Measurements from ENCODE around the gene EEF1AKMT4. TPM values are rescaled to one million over a fixed set of nuclear protein-coding genes. Genes with fewer than 3 reads are reported as not detected.

The EEF1AKMT4 gene
- total RNA-seq, 1 donor from 2014 or later: 3.9 TPM

DNA sequence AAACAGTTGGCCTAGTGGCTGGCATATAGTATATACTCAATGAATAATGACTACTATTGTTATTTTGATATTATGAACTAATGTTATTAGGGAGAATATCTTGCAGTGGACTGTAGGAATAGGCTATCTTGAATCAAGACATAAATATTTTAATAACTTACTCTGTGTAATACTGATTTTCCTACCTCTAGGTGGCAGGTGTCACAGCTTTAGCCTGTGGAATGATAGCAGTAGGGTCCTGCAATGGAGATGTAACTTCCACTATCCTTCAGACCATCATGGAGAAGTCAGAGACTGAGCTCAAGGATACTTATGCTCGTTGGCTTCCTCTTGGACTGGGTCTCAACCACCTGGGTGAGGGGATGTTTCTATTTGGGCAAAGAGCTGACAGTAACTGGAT is 56.1 kb downstream of the EEF1AKMT4 start:
- H3K4me3 Mint-ChIP-seq (ENCODE audit: low read depth): no peak overlapping the region
- peaks cover 46% of the 10 kb centered on the region for H3K36me3 Mint-ChIP-seq (ENCODE audit: insufficient read depth)
- H3K27ac Mint-ChIP-seq: no peak overlapping the region
- TF ChIP-seq, protein P1, sequence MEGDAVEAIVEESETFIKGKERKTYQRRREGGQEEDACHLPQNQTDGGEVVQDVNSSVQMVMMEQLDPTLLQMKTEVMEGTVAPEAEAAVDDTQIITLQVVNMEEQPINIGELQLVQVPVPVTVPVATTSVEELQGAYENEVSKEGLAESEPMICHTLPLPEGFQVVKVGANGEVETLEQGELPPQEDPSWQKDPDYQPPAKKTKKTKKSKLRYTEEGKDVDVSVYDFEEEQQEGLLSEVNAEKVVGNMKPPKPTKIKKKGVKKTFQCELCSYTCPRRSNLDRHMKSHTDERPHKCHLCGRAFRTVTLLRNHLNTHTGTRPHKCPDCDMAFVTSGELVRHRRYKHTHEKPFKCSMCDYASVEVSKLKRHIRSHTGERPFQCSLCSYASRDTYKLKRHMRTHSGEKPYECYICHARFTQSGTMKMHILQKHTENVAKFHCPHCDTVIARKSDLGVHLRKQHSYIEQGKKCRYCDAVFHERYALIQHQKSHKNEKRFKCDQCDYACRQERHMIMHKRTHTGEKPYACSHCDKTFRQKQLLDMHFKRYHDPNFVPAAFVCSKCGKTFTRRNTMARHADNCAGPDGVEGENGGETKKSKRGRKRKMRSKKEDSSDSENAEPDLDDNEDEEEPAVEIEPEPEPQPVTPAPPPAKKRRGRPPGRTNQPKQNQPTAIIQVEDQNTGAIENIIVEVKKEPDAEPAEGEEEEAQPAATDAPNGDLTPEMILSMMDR (IDR thresholded peaks at IDR 0.05; ENCODE audit: unreplicated experiment): peak; percentile 50
- H3K4me1 Mint-ChIP-seq (ENCODE audit: low read depth): peaks cover under 1% of the 10 kb centered on the region
- H3K27me3 Mint-ChIP-seq: no peaks in the 10 kb centered on the region
- H3K9me3 Mint-ChIP-seq (ENCODE audit: low read depth): no peaks in the 10 kb centered on the region
- no peak for DNase-seq (ENCODE audit: low spot score, unreplicated experiment)

DNA sequence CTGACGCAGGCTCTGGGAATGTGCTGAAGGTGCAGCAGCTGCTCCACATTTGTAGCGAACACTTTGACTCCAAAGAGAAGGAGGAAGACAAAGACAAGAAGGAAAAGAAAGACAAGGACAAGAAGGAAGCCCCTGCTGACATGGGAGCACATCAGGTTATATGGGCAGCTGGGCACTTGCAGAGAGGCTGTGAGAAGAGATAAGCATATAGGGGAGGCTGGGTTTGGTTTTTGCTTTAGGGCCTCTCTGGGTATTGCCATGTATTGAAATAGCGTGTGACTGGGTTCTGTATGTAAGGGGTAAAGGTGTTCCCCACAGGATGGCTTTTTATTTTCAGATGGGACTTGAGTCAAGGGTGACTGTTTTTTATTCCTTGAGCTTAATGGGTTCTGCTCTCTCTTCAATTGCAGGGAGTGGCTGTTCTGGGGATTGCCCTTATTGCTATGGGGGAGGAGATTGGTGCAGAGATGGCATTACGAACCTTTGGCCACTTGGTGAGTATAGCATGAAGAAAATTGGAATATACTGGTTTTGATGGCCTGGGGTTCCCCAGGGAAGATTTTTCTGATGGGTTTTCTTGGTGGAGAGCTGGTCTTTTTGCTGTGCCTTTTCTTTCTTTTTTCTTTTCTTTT is 57.0 kb downstream of the EEF1AKMT4 start:
- TF ChIP-seq, protein P1 (IDR thresholded peaks at IDR 0.05; ENCODE audit: unreplicated experiment): no peak
- H3K9me3 Mint-ChIP-seq (ENCODE audit: low read depth): no peaks in the 10 kb centered on the region
- H3K4me3 Mint-ChIP-seq (ENCODE audit: low read depth): no peak overlapping the region
- H3K4me1 Mint-ChIP-seq (ENCODE audit: low read depth): no peaks in the 10 kb centered on the region
- DNase-seq (ENCODE audit: low spot score, unreplicated experiment): no peak
- no peaks in the 10 kb centered on the region for H3K27me3 Mint-ChIP-seq
- H3K27ac Mint-ChIP-seq: no peak overlapping the region
- H3K36me3 Mint-ChIP-seq (ENCODE audit: insufficient read depth): peaks cover 44% of the 10 kb centered on the region

DNA sequence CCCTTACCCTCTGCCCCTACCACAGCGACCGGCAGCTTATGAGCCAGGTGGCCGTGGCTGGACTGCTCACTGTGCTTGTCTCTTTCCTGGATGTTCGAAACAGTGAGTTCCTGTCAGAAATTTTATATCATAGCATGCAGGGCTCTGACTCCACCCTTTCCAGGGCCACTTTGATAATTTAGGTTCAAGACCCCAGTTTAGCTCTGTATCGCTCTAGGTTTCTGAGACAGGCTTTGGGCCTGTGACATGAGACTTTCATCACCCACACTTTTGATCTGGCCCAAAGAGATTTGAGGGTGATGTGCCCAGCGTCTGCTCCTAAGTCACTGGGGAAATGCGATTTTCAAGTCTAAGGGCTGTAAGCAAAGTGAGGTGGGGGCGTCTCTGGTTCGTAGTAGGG is 58.4 kb downstream of the EEF1AKMT4 start:
- H3K4me1 Mint-ChIP-seq (ENCODE audit: low read depth): no peaks in the 10 kb centered on the region
- no peak for DNase-seq (ENCODE audit: low spot score, unreplicated experiment)
- no peaks in the 10 kb centered on the region for H3K9me3 Mint-ChIP-seq (ENCODE audit: low read depth)
- peaks cover 41% of the 10 kb centered on the region for H3K36me3 Mint-ChIP-seq (ENCODE audit: insufficient read depth)
- H3K27ac Mint-ChIP-seq: no peak overlapping the region
- TF ChIP-seq, protein P1 (IDR thresholded peaks at IDR 0.05; ENCODE audit: unreplicated experiment): no peak
- no peak overlapping the region for H3K4me3 Mint-ChIP-seq (ENCODE audit: low read depth)
- no peaks in the 10 kb centered on the region for H3K27me3 Mint-ChIP-seq

Small RNA genes within 50 kb of the gene (microRNA-seq; reads per million reads assigned to microRNA genes)
- gene MIR1224 (ENCODE audit: borderline number of aligned reads, unreplicated experiment): 164 reads per million, percentile 61 among the genes with 10 or more reads in this experiment

Other genes starting within 250 kb of the EEF1AKMT4 start
- gene ABCC5, start 231.8 kb upstream of the EEF1AKMT4 start, total RNA-seq: 109 and 111 TPM in 2 replicates
- not detected in 2 replicates for gene HTR3D, start 217.9 kb upstream of the EEF1AKMT4 start, total RNA-seq
- gene HTR3C, start 196.6 kb upstream of the EEF1AKMT4 start, total RNA-seq: not detected in 2 replicates
- not detected in 2 replicates for gene HTR3E, start 152.6 kb upstream of the EEF1AKMT4 start, total RNA-seq
- 45.4 and 45.7 TPM in 2 replicates for gene EIF2B5, start 114.3 kb upstream of the EEF1AKMT4 start, total RNA-seq
- 112 and 118 TPM in 2 replicates for gene DVL3, start 94.3 kb upstream of the EEF1AKMT4 start, total RNA-seq
- gene AP2M1, start 74.8 kb upstream of the EEF1AKMT4 start, total RNA-seq: 213 and 223 TPM in 2 replicates
- 60.8 and 65.9 TPM in 2 replicates for gene ABCF3, start 63.5 kb upstream of the EEF1AKMT4 start, total RNA-seq
- gene VWA5B2, start 20.1 kb upstream of the EEF1AKMT4 start, total RNA-seq: 67.9 and 71.5 TPM in 2 replicates
- gene ALG3, start 710 bp upstream of the EEF1AKMT4 start, total RNA-seq: 34.5 and 35.3 TPM in 2 replicates
- 1.3 and 1.4 TPM in 2 replicates for gene CAMK2N2, start 11.9 kb downstream of the EEF1AKMT4 start, total RNA-seq
- not detected in 2 replicates for gene ECE2, start 26.4 kb downstream of the EEF1AKMT4 start, total RNA-seq
- 259 and 269 TPM in 2 replicates for gene PSMD2, start 49.6 kb downstream of the EEF1AKMT4 start, total RNA-seq
- 333 and 341 TPM in 2 replicates for gene EIF4G1, start 64.9 kb downstream of the EEF1AKMT4 start, total RNA-seq
- 15.4 and 17.3 TPM in 2 replicates for gene FAM131A, start 87.9 kb downstream of the EEF1AKMT4 start, total RNA-seq
- 21.9 and 22.4 TPM in 2 replicates for gene CLCN2, start 111.9 kb downstream of the EEF1AKMT4 start, total RNA-seq
- gene POLR2H, start 112.0 kb downstream of the EEF1AKMT4 start, total RNA-seq: 89.3 and 90.5 TPM in 2 replicates
- gene THPO, start 128.5 kb downstream of the EEF1AKMT4 start, total RNA-seq: 6.2 and 7.1 TPM in 2 replicates
- gene CHRD, start 130.4 kb downstream of the EEF1AKMT4 start, total RNA-seq: 10.2 and 13.0 TPM in 2 replicates

All from progenitor cell of endocrine pancreas (in vitro differentiated cells).